ENCODE measurements around the gene RHOB.

RHOB gene

GRCh38 chr2:20471902-20472559, 25.2 kb downstream of the RHOB start:
- no peaks in the 10 kb centered on the region for H3K4me1 Mint-ChIP-seq
- no peaks in the 10 kb centered on the region for H3K9me3 Mint-ChIP-seq
- H3K36me3 Mint-ChIP-seq = no peaks in the 10 kb centered on the region
- peaks cover 3% of the 10 kb centered on the region for H3K27me3 Mint-ChIP-seq
- no peak overlapping the region for H3K27ac Mint-ChIP-seq
- no peak overlapping the region for H3K4me3 Mint-ChIP-seq

GRCh38 chr2:20472569-20472968, 25.7 kb downstream of the RHOB start:
- H3K4me1 Mint-ChIP-seq = no peaks in the 10 kb centered on the region
- no peak overlapping the region for H3K27ac Mint-ChIP-seq
- peaks cover 3% of the 10 kb centered on the region for H3K27me3 Mint-ChIP-seq
- H3K4me3 Mint-ChIP-seq = no peak overlapping the region
- no peaks in the 10 kb centered on the region for H3K9me3 Mint-ChIP-seq
- no peaks in the 10 kb centered on the region for H3K36me3 Mint-ChIP-seq

DNA sequence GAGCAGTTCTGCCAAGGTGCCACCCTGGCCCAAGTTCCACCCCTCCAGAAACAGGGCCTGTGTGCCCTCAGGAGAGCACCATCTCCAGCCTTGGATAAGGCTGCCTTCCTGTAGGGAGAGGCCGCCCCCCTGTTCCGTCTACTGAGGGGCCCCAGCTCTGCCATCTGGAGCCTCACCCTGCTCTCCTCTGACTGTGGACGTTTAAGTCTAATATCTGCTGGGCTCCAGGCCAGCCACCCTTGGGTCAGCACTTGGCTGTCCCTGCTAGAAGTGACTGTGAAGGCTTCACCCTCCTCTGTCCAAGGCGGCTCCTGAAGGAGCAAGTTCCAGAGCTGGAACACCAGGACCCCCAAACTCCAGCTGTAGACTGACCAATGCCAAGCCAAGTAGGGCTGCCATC, 26.3 kb downstream of the RHOB start:
- no peaks in the 10 kb centered on the region for H3K9me3 Mint-ChIP-seq
- no peak overlapping the region for H3K4me3 Mint-ChIP-seq
- H3K27ac Mint-ChIP-seq = no peak overlapping the region
- no peaks in the 10 kb centered on the region for H3K36me3 Mint-ChIP-seq
- H3K4me1 Mint-ChIP-seq = no peaks in the 10 kb centered on the region
- H3K27me3 Mint-ChIP-seq = peaks cover 3% of the 10 kb centered on the region

GRCh38 chr2:20474757-20475566, 28.1 kb downstream of the RHOB start:
- peaks cover 3% of the 10 kb centered on the region for H3K27me3 Mint-ChIP-seq
- no peak overlapping the region for H3K27ac Mint-ChIP-seq
- H3K36me3 Mint-ChIP-seq = no peaks in the 10 kb centered on the region
- H3K4me1 Mint-ChIP-seq = no peaks in the 10 kb centered on the region
- H3K9me3 Mint-ChIP-seq = no peaks in the 10 kb centered on the region
- no peak overlapping the region for H3K4me3 Mint-ChIP-seq

GRCh38 chr2:20475567-20475952, 28.7 kb downstream of the RHOB start:
- Mint-ChIP-seq H3K27ac (no peak overlapping the region), H3K4me3 (no peak overlapping the region), H3K4me1 (no peaks in the 10 kb centered on the region), H3K27me3 (peaks cover 3% of the 10 kb centered on the region), H3K36me3 (no peaks in the 10 kb centered on the region), H3K9me3 (no peaks in the 10 kb centered on the region)

DNA sequence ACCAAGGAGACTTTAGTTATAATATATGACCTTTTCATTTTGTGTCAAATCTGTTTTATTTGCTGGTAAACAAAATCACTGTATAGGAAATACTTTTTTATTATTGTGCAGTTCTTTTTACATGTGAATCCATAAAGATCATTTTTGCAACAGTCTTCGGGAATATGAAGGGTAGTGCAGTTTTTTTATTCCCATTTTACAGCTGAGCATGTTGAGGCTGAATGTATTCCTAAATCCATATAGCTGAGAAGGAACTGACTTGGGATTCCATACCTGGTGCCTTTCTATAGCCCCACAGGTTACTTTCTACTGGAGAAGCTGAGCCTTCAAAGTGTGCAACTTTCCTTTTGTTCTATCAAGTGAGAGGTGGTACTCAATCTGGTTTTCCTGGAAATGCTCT, 29.6 kb downstream of the RHOB start:
- no peaks in the 10 kb centered on the region for H3K9me3 Mint-ChIP-seq
- no peak overlapping the region for H3K27ac Mint-ChIP-seq
- no peak overlapping the region for H3K4me3 Mint-ChIP-seq
- no peaks in the 10 kb centered on the region for H3K4me1 Mint-ChIP-seq
- no peaks in the 10 kb centered on the region for H3K36me3 Mint-ChIP-seq
- H3K27me3 Mint-ChIP-seq = peaks cover 3% of the 10 kb centered on the region

DNA sequence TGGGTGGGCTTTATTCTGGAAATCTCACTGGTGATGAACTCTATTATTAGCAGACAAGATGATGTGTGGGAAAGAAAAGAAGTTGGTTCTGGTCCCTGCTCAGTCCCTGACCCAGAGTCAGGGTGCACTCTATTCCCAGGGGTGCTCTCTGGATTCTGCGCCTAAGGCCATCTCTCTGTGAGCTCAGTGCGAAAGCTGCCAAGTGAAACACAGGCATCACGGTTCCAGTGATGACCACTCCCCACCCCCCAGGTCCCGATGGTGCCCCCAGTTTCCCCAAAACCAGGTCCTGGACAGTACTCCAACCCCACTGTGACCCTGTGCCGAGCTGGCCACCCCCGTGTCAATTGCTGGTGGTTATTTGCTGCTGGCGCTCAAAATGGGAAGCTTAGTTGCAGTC, 30.1 kb downstream of the RHOB start:
- no peak overlapping the region for H3K4me3 Mint-ChIP-seq
- no peaks in the 10 kb centered on the region for H3K9me3 Mint-ChIP-seq
- H3K4me1 Mint-ChIP-seq = no peaks in the 10 kb centered on the region
- H3K27me3 Mint-ChIP-seq = peaks cover 3% of the 10 kb centered on the region
- H3K27ac Mint-ChIP-seq = no peak overlapping the region
- no peaks in the 10 kb centered on the region for H3K36me3 Mint-ChIP-seq

GRCh38 chr2:20478961-20479360, 32.1 kb downstream of the RHOB start:
- no peak overlapping the region for H3K27ac Mint-ChIP-seq
- H3K9me3 Mint-ChIP-seq = no peaks in the 10 kb centered on the region
- H3K27me3 Mint-ChIP-seq = peaks cover 3% of the 10 kb centered on the region
- H3K4me3 Mint-ChIP-seq = no peak overlapping the region
- H3K36me3 Mint-ChIP-seq = no peaks in the 10 kb centered on the region
- no peaks in the 10 kb centered on the region for H3K4me1 Mint-ChIP-seq

- H3K4me3 Mint-ChIP-seq = no peak overlapping the region
- peaks cover 3% of the 10 kb centered on the region for H3K27me3 Mint-ChIP-seq
- no peaks in the 10 kb centered on the region for H3K4me1 Mint-ChIP-seq
- H3K27ac Mint-ChIP-seq = no peak overlapping the region
- no peaks in the 10 kb centered on the region for H3K9me3 Mint-ChIP-seq
- no peaks in the 10 kb centered on the region for H3K36me3 Mint-ChIP-seq
These were observed 33.0 kb downstream of the RHOB start for GRCh38 chr2:20479835-20480234.

DNA sequence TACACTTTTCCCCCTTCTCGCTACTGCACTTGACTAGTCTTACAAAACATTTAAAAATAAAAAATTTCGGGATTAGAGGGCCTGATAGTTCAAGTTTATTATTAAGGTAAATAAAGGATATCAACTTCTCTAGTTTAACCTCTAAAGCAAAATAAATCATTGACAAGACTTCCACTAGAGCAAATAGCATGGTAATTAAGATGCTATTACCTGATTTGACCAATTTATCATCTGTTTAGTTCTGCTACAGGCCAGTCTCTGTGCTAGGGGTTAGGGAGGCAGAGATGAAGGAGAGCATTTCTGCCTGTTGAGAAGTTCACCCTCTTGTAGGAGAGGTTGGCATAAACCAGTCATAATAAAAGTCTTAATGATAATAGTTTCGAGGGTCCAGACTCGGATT, 34.0 kb downstream of the RHOB start:
- H3K4me1 Mint-ChIP-seq = no peaks in the 10 kb centered on the region
- H3K4me3 Mint-ChIP-seq = no peak overlapping the region
- no peaks in the 10 kb centered on the region for H3K36me3 Mint-ChIP-seq
- no peak overlapping the region for H3K27ac Mint-ChIP-seq
- H3K9me3 Mint-ChIP-seq = no peaks in the 10 kb centered on the region
- H3K27me3 Mint-ChIP-seq = peaks cover under 1% of the 10 kb centered on the region

DNA sequence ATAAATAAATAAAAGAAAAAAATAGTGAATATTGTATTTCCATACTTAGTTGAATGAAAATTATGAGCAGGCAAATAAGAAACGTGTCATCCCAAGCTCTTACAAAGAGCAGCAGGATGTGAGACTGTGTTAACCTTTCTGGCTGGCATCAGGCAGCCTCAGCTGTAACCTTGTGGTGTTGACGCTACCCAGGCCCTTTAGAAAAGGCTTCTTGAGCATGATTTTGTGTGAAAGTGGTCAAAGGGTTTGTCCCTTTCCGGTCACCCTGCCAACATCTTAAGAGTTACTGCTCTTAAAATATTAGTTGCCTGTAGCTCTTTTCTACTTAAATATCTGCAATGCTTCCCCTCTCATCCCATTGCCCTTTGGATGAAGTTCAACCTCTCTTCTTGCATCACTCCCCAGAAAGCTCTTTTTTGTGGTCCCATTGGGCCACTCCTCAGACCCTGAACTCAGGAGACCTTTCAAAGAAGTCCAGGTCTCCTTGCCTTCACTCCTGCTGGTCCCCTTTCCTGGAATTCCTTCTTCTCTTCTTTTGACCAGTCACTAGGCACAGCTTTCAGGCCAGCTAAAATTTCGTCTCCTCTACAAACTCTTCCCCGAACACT, 35.0 kb downstream of the RHOB start:
- Mint-ChIP-seq H3K4me3 (no peak overlapping the region), H3K4me1 (no peaks in the 10 kb centered on the region), H3K27ac (no peak overlapping the region), H3K9me3 (no peaks in the 10 kb centered on the region), H3K27me3 (no peaks in the 10 kb centered on the region), H3K36me3 (no peaks in the 10 kb centered on the region)

DNA sequence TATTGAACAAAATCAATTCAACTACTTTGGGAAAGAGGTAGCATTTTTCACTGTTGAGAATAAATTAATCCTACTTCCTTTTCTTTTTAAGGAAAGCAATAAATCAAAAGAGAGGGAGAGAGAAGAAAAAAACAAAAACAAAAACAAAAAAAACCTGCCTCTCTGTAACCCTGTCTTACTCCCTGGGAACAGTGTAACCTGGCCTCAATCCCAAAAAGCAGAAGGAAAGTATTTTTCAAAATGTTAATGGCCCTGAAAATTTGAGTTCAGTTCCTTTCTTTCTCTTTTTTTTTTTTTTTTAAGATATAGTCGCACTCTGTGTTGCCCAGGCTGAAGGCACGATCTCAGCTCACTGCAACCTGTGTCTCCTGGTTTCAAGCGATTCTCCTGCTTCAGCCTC, 35.9 kb downstream of the RHOB start:
- Mint-ChIP-seq H3K4me1 (no peaks in the 10 kb centered on the region), H3K36me3 (no peaks in the 10 kb centered on the region), H3K4me3 (no peak overlapping the region), H3K9me3 (no peaks in the 10 kb centered on the region), H3K27ac (no peak overlapping the region), H3K27me3 (no peaks in the 10 kb centered on the region)

DNA sequence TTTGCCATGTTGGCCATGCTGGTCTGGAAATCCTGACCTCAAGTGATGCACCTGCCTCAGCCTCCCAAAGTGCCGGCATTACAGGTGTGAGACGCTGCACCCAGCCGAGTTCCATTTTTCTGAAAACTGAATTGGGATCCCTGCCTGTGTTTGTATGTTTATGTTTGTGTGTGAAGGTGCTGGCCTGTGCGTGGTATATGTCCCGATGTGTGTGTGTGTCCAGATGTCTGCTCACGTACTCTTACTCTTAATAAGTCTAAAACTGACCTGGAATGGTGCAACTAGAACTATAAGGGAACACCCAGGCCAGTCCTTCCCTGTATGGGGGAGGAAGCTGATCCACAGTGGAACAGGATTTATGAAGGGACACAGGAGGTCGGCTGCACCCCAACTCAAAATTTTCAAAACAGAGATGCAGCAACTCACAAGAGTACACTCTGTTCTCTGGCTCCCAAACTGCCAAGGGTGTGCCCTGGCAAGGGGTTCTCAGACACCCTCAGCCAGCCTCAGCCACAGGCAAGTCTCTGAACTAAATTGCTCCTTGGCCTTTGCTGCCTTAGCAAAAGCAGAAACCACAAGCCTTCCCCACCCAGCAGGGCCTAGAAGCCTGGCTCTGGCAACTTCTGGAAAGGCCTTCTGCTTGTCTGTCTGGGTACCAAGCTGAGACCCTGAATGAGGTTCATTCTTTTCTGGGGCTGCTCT, 36.5 kb downstream of the RHOB start:
- H3K4me3 Mint-ChIP-seq = no peak overlapping the region
- no peak overlapping the region for H3K27ac Mint-ChIP-seq
- no peaks in the 10 kb centered on the region for H3K27me3 Mint-ChIP-seq
- H3K9me3 Mint-ChIP-seq = no peaks in the 10 kb centered on the region
- no peaks in the 10 kb centered on the region for H3K4me1 Mint-ChIP-seq
- no peaks in the 10 kb centered on the region for H3K36me3 Mint-ChIP-seq

- no peak overlapping the region for H3K4me3 Mint-ChIP-seq
- no peak overlapping the region for H3K27ac Mint-ChIP-seq
- no peaks in the 10 kb centered on the region for H3K9me3 Mint-ChIP-seq
- H3K36me3 Mint-ChIP-seq = no peaks in the 10 kb centered on the region
- no peaks in the 10 kb centered on the region for H3K27me3 Mint-ChIP-seq
- H3K4me1 Mint-ChIP-seq = no peaks in the 10 kb centered on the region
These were observed 37.3 kb downstream of the RHOB start for GRCh38 chr2:20484034-20484617.

- Mint-ChIP-seq H3K27me3 (no peaks in the 10 kb centered on the region), H3K4me1 (no peaks in the 10 kb centered on the region), H3K36me3 (no peaks in the 10 kb centered on the region), H3K9me3 (no peaks in the 10 kb centered on the region), H3K27ac (no peak overlapping the region), H3K4me3 (no peak overlapping the region)
These were observed 38.1 kb downstream of the RHOB start for GRCh38 chr2:20484810-20485611.

All from activated naive CD4-positive, alpha-beta T cell treated with anti-CD3 and anti-CD28 coated beads, Interleukin-2, amount 50 U/mL, for 24 hours (primary cell).